Epithelial cell of prostate (primary cell): ENCODE results near the gene SHOX.
"Not testable (repeated sequence)": the region's sequence is repeated elsewhere in the genome, so short reads cannot be mapped to it uniquely, and the experiment has no call there.

Experiments
- DNase-seq: peaks from one replicate; pipeline ENCODE4 v3.0.0-alpha.2; 2011; ENCODE audit warnings: low read depth, low spot score
- H3K27ac ChIP-seq: fragments of 450-650 bp; 2 replicates; pipeline ENCODE4 v1.5.1; 2017; ENCODE audit warnings: mild to moderate bottlenecking

Gene SHOX

DNA sequence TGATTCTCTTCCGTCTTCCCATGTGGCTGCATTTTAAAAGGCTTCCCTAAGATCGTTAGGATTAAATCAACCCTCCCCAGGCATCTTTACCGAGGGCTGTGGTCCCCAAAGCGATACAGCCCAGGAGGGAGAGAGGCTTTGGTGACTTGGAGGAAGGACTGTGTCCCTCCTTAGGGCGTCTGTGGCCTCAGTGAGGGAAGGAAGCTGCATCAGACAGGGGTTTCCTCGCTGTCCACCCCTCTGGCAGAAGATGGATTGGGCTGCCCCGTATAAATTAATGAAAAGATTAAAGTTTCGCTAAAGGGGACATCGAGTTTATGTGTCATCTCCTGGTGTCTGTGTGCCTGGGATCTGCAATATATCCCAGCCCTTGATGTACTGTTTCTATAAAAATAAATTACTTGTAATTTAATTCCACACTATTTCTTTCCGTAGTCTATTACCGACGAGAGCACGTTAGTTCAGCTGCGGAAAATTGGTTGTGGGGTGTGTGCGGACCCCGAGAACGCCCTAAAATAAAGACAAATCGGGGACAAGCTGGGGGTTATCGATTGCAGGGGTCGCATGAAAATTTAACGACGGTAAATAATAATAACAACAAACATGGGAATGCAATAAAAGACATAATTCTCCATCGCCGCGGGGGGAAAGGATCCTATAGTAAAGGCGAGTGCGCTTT is 6.5 kb downstream of the SHOX start:
- DNase-seq, result no peak
- H3K27ac ChIP-seq, result no peak overlapping the region

- DNase-seq, result no peak
- H3K27ac ChIP-seq, result no peak overlapping the region
Observed at GRCh38 chrX:637660-638481, 7.3 kb downstream of the SHOX start.

- no peak overlapping the region for H3K27ac ChIP-seq
- DNase-seq, result no peak
Observed at GRCh38 chrX:638482-639131, 8.0 kb downstream of the SHOX start.

DNA sequence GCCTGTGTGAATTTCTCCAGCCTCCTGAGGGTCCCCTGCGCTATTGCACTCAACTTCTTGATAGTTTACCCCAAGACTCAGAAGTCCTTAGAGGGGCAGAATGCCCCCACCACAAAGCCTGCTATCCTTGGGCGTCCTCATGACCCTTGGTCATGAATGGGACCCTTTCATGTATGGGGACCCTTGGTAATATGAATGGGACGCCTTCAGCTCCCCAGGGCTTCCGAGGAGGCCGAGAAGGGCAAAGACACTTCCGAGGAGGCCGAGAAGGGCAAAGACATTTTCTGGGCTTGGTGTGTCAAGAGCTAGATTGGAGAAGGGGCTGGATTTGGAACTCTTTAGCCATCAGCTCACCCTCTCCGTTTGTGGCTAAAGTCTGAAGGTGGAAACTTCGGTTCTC is 8.6 kb downstream of the SHOX start:
- no peak for DNase-seq
- H3K27ac ChIP-seq, result no peak overlapping the region

DNA sequence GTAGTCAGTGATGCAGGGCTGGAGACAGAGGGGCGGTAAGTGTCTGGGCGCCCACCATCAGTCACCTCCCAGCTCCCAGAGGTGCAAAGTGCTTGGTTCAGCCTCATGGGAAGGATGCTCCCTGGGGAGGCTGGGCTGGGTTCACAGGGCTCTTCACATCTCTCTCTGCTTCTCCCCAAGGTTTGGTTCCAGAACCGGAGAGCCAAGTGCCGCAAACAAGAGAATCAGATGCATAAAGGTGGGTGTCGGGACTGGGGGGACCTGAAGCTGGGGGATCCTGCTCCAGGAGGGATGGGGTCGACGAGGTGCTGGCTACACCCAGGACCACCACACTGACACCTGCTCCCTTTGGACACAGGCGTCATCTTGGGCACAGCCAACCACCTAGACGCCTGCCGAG is 10.1 kb downstream of the SHOX start:
- no peak overlapping the region for H3K27ac ChIP-seq
- DNase-seq, result no peak

- H3K27ac ChIP-seq, result no peak overlapping the region
- no peak for DNase-seq
Observed at GRCh38 chrX:641671-642435, 11.3 kb downstream of the SHOX start.

DNA sequence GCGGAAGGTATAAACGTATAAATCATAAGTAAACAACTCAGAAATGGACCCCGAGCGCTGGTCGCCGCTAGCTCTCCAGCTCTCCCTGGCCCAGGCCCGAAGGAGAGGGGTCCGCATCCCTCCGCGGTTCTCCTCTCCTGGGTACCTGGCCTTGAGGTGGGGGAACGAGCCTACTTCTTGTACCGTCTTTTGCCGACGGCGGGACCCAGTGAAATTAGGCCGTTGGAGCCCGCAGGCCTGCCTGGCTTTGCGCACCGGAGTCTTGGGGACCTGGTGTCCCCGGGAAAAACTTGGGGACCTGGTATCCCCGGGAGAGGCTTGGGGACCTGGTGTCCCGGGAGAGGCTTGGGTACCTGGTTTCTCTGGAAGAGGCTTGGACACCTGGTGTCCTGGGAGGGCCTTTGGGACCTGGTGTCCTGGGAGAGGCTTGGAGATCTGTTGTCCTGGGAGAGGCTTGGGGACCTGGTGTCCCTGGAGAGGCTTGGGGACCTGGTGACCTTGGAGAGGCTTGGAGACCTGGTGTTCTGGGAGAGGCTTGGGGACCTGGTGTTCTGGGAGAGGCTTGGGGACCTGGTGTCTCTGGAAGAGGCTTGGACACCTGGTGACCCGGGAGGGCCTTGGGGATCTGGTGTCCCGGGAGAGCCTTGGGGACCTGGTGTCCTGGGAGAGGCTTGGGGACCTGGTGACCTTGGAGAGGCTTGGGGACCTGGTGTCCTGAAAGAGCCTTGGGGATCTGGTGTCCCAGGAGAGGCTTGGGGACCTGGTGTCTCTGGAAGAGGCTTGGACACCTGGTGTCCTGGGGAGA is 12.0 kb downstream of the SHOX start:
- no peak for DNase-seq
- H3K27ac ChIP-seq, result no peak overlapping the region

DNA sequence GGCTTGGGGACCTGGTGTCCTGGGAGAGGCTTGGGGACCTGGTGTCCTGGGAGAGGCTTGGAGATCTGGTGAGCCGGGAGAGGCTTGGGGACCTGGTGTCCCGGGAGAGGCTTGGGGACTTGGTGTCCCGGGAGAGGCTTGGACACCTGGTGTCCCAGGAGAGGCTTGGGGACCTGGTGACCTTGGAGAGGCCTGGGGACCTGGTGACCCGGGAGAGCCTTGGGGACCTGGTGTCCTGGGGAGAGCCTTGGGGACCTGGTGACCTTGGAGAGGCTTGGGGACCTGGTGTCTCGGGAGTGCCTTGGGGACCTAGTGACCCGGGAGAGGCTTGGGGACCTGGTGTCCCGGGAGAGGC is 12.6 kb downstream of the SHOX start:
- H3K27ac ChIP-seq, result no peak overlapping the region
- no peak for DNase-seq

DNA sequence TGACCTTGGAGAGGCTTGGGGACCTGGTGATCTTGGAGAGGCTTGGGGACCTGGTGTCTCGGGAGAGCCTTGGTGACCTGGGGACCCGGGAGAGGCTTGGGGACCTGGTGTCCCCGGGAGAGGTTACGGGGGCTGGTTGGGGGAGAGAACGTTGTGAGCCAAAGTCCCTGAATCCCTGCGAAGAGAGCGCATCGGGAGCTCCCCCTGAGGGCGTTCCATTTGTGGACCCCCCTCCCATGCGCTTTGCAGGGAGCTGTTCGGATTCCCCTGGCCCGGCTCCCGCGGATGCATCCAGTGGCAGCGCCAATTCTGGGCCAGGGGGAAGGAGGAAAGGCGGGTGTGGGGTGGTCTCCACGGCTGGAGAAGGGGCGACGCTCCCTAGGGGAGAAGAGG is 13.3 kb downstream of the SHOX start:
- no peak overlapping the region for H3K27ac ChIP-seq
- DNase-seq, result no peak

- no peak for DNase-seq
- H3K27ac ChIP-seq, result no peak overlapping the region
Observed at GRCh38 chrX:644304-645281, 14.0 kb downstream of the SHOX start.

DNA sequence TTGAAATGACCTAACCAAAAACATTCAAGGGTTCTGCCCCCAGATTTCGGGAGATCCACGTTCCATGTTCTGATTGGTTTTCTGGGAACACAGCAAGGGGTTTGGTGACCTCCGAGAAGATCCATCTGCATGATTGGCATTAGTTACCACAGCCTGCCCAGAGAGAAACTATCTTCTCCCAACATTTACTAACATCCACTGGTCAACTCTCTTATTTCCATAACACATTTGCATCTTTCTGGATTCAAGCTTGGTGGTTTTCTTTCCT is 15.6 kb downstream of the SHOX start:
- no peak for DNase-seq
- no peak overlapping the region for H3K27ac ChIP-seq

GRCh38 chrX:646796-647195 is 16.2 kb downstream of the SHOX start:
- DNase-seq, result no peak
- H3K27ac ChIP-seq, result no peak overlapping the region

DNA sequence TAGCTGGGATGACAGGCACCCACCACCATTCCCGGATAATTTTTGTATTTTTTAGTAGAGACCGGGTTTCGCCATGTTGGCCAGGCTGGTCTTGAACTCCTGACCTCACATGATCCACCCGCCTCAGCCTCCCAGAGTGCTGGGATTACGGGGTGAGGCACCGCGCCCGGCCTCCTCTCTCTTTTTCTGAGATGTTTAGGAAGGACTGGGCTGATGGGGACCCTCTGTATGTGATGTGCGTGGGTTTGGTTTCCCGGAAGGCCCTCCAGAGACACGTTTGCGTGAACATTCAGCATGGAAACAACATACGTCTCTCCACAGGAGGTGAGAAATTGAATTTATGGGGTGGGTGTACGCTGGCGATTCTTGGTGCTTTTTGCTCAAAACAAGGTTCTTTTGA is 18.6 kb downstream of the SHOX start:
- DNase-seq, result no peak
- no peak overlapping the region for H3K27ac ChIP-seq

DNA sequence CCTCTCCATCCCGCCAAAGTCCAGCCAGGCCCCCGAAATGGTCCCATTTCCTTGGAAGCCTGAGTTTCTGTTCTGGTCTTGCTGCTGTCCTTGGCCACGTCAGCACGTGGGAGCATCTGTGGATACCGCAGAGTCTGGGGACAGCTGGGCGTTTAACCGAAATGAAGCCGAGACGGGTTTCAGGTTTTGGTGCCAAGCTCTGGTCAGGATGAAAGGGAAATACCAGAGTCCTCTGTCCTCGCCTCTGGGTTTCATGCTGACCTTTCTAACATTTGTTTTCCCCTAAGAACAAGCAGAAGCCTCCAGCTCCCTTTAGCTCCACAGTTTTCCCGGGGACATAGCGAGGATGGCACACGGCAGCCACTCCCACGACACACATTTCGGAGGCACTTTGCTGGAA is 19.7 kb downstream of the SHOX start:
- DNase-seq, result no peak

DNA sequence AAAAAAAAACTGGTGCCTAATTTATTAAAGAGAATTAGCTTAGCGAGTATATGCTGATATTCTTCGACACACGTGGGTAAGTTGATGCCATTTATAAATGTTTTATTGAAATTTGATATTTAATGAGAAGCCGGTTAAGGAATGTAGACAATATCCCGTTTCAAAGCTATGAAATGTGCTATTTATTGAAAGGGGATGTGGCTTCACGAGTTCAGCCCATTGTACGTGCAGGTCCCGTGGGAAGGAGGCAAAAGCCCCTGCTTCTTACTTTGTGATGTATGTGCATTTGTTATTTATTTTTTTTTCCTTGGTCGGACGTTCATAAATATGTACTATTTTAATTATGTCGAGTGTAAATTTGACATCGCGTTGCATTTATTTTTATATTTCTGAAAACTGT is 20.2 kb downstream of the SHOX start:
- no peak for DNase-seq
- H3K27ac ChIP-seq, result no peak overlapping the region

More for the DNA sequence above, 19.7 kb downstream of the SHOX start:
- H3K27ac ChIP-seq, result no peak overlapping the region

GRCh38 chrX:651922-652321 is 21.3 kb downstream of the SHOX start:
- DNase-seq, H3K27ac ChIP-seq: not testable (repeated sequence)

DNA sequence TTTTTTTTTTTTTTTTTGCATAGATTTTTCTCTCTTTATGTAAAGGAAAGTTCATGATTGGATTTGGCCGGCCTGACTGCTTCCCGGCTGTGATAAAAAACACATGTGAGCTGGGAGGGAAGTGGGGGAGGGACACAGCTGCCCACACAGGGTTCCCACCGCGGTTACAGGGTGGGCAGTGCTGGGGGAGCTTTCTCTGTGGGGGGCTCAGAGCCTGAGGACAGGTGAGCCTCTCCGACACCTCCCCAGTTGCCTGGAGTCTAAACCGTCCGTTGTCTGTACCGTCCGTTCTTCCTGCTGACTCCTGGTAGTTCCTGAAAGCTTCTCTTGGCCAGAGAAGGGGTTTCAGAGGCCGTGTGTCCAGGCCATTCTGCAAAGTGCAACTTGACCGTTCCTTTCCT is 21.8 kb downstream of the SHOX start:
- no peak overlapping the region for H3K27ac ChIP-seq
- no peak for DNase-seq

DNA sequence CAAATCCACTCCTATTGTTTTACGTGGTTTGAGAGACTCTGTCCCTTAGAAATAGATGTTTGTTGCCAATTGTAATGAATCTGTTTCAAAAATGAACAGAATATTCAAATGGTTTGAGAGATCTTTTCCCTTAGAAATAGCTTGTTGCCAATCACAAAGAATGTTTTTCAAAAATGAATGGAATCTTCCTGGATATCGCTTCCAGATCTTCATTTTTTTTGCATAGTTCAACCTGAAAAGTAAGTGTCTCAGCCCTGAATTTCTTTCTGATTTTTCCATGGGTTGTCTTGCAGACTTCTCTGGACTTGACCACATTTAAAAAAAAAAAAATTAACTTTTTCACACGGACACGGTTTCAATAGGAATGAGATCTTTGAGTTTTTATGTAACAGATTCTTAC is 22.7 kb downstream of the SHOX start:
- no peak overlapping the region for H3K27ac ChIP-seq
- no peak for DNase-seq

GRCh38 chrX:661154-661553 is 30.6 kb downstream of the SHOX start:
- no peak for DNase-seq
- no peak overlapping the region for H3K27ac ChIP-seq
